Neural progenitor cell (in vitro differentiated cells): ENCODE measurements around the gene RAMACL. TPM values are rescaled to one million over a fixed set of nuclear protein-coding genes. Genes with fewer than 3 reads are reported as not detected.

Experiments used
- DNase-seq: peaks from one replicate; pipeline ENCODE4 v3.0.0-alpha.2; 2016; ENCODE audit warnings: low spot score
- H2AFZ ChIP-seq: fragments of 200-600 bp; sonication (generic); replicated peaks from 2 replicates; pipeline ENCODE4 v1.6.1; 2016; ENCODE audit warnings: antibody characterized with exemption
- H3F3A ChIP-seq: fragments of 200-600 bp; sonication (generic); 2 replicates; pipeline ENCODE4 v1.6.1; 2016; ENCODE audit warnings: antibody characterized with exemption, low read depth
- H3K27ac ChIP-seq: fragments of 200-600 bp; sonication (generic); 2 replicates; pipeline ENCODE4 v1.5.1; 2016; ENCODE audit warnings: mild to moderate bottlenecking
- H3K27me3 ChIP-seq: fragments of 200-600 bp; sonication (generic); 2 replicates; pipeline ENCODE4 v1.6.1; 2016; ENCODE audit warnings: mild to moderate bottlenecking, moderate library complexity
- H3K36me3 ChIP-seq: fragments of 200-600 bp; sonication (generic); 2 replicates; pipeline ENCODE4 v1.5.1; 2016
- H3K4me1 ChIP-seq: fragments of 200-600 bp; sonication (generic); 2 replicates; pipeline ENCODE4 v1.6.1; 2016; ENCODE audit warnings: mixed run types
- H3K4me2 ChIP-seq: fragments of 200-600 bp; sonication (generic); 2 replicates; pipeline ENCODE4 v1.6.1; 2016
- H3K4me3 ChIP-seq: fragments of 200-600 bp; sonication (generic); 2 replicates; pipeline ENCODE4 v1.5.1; 2016
- H3K79me2 ChIP-seq: fragments of 200-600 bp; sonication (generic); 2 replicates; pipeline ENCODE4 v1.6.1; 2016; ENCODE audit warnings: low read depth
- H3K9ac ChIP-seq: fragments of 200-600 bp; sonication (generic); 2 replicates; pipeline ENCODE4 v1.6.1; 2016
- H3K9me3 ChIP-seq: fragments of 200-600 bp; sonication (generic); 2 replicates; pipeline ENCODE4 v1.5.1; 2016; ENCODE audit warnings: low read depth
- H4K20me1 ChIP-seq: fragments of 200-600 bp; sonication (generic); 2 replicates; pipeline ENCODE4 v1.6.1; 2016; ENCODE audit warnings: low read depth
- H3K27ac Mint-ChIP-seq: 3 replicates; pipeline ENCODE4 v1.8.0; 2021; ENCODE audit warnings: mixed read lengths
- H3K27me3 Mint-ChIP-seq: 2 replicates; pipeline ENCODE4 v1.8.0; 2022; ENCODE audit warnings: low read depth, mild to moderate bottlenecking, inconsistent platforms, moderate library complexity, mixed read lengths; ENCODE audit not compliant: insufficient read depth
- H3K36me3 Mint-ChIP-seq: 3 replicates; pipeline ENCODE4 v1.8.0; 2021; ENCODE audit warnings: mixed read lengths
- H3K4me1 Mint-ChIP-seq: 3 replicates; pipeline ENCODE4 v1.8.0; 2021; ENCODE audit warnings: mixed read lengths
- H3K4me3 Mint-ChIP-seq: 3 replicates; pipeline ENCODE4 v1.8.0; 2021; ENCODE audit warnings: mild to moderate bottlenecking, moderate library complexity, mixed read lengths
- H3K9me3 Mint-ChIP-seq: 3 replicates; pipeline ENCODE4 v1.8.0; 2020; ENCODE audit warnings: mixed read lengths
- EZH2 ChIP-seq: fragments of 200-600 bp; sonication (generic); IDR thresholded peaks from 2 replicates; pipeline ENCODE4 v1.6.1; 2017; ENCODE audit warnings: antibody characterized with exemption, mild to moderate bottlenecking, moderate library complexity
- EZH2phosphoT487 ChIP-seq: fragments of 200-600 bp; sonication (generic); IDR thresholded peaks from 2 replicates; pipeline ENCODE4 v1.6.1; 2017; ENCODE audit warnings: antibody characterized with exemption
- total RNA-seq: library from RNA; depleted of rRNA; stranded (reverse); fragments of >200 nt; gene quantifications from 2 replicates; pipeline ENCODE4 v1.2.3, GENCODE V29; 2015; ENCODE audit warnings: low replicate concordance
- TF ChIP-seq, protein P1 (sequence below): fragments of 200-600 bp; sonication (generic); IDR thresholded peaks from 2 replicates; pipeline ENCODE4 v1.5.1; 2017; ENCODE audit warnings: antibody characterized with exemption, mild to moderate bottlenecking

RAMACL gene
- total RNA-seq, 1 donor from 2014 or later: 0.19 TPM

DNA sequence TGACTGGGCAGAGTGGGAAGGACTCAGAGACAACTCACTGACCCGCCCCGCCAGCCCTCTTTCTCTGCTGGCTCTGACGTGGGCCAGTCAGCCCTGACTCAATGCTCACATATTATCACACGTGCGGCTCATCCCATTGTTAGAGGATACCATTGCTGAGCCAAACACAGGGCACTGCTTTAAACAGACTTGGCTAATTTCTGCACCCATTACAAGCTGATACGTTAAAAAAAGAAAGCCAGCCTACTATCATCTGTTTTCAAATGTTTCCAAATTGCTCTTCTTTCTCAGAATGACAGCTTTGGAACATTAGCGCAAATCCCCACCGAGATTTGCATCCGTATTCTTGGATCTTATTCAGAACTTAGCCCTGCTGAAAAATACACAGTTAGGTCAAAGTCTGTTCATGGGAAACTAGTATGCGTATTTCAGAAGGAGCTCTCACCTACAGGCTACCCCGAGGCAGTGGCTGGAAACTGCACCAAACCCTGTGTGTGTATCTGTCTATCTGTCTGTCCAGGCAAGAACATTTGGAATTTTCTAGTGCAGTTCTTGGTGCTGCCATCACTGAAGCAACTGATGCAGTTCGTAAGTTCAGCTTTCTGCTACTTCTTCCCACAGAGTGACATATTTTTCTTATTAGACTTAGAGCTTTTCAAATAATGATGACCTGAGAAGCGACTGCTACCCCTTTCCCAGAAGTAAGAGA lies 32.8 kb downstream of the RAMACL start:
- DNase-seq: no peak
- H3K27ac Mint-ChIP-seq: peak overlapping the region; percentile 46

DNA sequence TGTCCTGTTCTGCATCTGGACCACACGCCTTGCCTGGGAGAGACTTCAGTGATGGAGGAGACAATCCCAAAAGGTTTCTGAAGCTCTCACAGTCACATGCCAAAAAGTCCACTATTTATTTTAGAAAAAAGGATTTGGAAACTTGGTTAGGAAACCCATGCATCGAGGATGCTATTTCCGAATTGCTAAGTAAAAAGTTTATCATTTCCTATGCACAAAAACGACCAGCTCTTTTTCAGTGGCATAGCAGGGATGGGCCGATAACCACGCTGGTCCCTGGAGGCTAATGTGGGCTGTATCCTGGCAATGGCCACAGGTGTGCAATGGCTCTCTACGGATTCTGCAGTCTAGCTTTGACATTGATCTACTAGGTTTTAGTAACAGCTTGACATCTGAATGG lies 33.9 kb downstream of the RAMACL start:
- Mint-ChIP-seq H3K36me3 (peaks cover 16% of the 10 kb centered on the region), H3K27ac (no peak overlapping the region), H3K9me3 (peaks cover 26% of the 10 kb centered on the region), H3K4me3 (no peak overlapping the region), H3K4me1 (peaks cover 35% of the 10 kb centered on the region), H3K27me3 (no peaks in the 10 kb centered on the region)
- Histone ChIP-seq H3K4me1 (peaks cover 39% of the 10 kb centered on the region), H3K9ac (no peak overlapping the region), H3K27me3 (no peaks in the 10 kb centered on the region), H4K20me1 (peaks cover 23% of the 10 kb centered on the region), H3K4me2 (no peak overlapping the region), H3K4me3 (no peak overlapping the region), H3K79me2 (no peaks in the 10 kb centered on the region), H3K27ac (no peak overlapping the region), H2AFZ (no peak overlapping the region), H3K36me3 (no peaks in the 10 kb centered on the region), H3F3A (peaks cover 3% of the 10 kb centered on the region), H3K9me3 (no peaks in the 10 kb centered on the region)
- DNase-seq: no peak
- TF ChIP-seq EZH2 (no peak), EZH2phosphoT487 (no peak)
- TF ChIP-seq, protein P1, sequence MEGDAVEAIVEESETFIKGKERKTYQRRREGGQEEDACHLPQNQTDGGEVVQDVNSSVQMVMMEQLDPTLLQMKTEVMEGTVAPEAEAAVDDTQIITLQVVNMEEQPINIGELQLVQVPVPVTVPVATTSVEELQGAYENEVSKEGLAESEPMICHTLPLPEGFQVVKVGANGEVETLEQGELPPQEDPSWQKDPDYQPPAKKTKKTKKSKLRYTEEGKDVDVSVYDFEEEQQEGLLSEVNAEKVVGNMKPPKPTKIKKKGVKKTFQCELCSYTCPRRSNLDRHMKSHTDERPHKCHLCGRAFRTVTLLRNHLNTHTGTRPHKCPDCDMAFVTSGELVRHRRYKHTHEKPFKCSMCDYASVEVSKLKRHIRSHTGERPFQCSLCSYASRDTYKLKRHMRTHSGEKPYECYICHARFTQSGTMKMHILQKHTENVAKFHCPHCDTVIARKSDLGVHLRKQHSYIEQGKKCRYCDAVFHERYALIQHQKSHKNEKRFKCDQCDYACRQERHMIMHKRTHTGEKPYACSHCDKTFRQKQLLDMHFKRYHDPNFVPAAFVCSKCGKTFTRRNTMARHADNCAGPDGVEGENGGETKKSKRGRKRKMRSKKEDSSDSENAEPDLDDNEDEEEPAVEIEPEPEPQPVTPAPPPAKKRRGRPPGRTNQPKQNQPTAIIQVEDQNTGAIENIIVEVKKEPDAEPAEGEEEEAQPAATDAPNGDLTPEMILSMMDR: no peak

More for the DNA sequence above, 32.8 kb downstream of the RAMACL start:
- H3K79me2 ChIP-seq: no peaks in the 10 kb centered on the region
- H3K27ac ChIP-seq: no peak overlapping the region
- H3F3A ChIP-seq: peaks cover 3% of the 10 kb centered on the region
- H3K36me3 ChIP-seq: no peaks in the 10 kb centered on the region
- H2AFZ ChIP-seq: no peak overlapping the region
- peaks cover 22% of the 10 kb centered on the region for H3K9me3 Mint-ChIP-seq
- H3K9ac ChIP-seq: no peak overlapping the region
- peaks cover 23% of the 10 kb centered on the region for H4K20me1 ChIP-seq
- no peaks in the 10 kb centered on the region for H3K9me3 ChIP-seq
- H3K4me1 Mint-ChIP-seq: peaks cover 35% of the 10 kb centered on the region
- no peak overlapping the region for H3K4me3 Mint-ChIP-seq
- H3K27me3 Mint-ChIP-seq: no peaks in the 10 kb centered on the region
- no peak overlapping the region for H3K4me2 ChIP-seq
- H3K27me3 ChIP-seq: no peaks in the 10 kb centered on the region
- TF ChIP-seq EZH2 (no peak), EZH2phosphoT487 (no peak)
- TF ChIP-seq, protein P1: no peak
- peaks cover 19% of the 10 kb centered on the region for H3K36me3 Mint-ChIP-seq
- H3K4me1 ChIP-seq: peaks cover 39% of the 10 kb centered on the region
- no peak overlapping the region for H3K4me3 ChIP-seq

DNA sequence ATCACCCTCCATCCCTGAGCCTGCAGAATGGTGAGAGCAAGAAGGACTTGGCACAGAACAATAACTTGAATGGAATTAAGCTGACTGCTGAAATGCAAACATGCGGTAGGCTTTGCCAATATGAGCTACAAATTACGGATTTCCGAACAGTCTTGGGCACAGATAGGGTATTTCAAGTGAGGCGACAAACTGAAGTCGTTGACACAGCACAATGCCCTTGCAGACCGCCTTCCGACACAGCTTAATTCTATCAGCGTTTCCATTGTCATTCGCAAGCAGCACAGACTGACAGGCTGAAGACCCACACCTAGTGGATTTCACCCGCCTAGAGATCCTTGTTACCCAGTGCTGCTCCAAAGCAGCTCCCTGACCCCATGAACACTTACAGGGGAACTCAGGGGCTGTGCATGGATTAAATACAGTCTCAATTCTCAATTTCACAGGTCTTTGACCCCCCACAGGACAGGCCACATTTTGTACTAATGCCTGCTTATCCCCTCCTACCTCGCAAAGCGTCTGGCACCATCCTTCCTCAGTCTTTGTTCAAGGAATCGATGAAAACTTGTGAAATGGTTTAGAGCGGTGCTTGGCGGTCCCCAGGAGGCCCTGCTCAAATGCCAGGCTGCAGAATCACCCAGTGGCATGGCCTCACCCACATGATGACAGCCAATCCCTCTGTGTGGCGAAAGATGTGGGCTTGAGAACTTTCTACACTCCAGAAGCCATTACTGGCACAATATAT lies 34.6 kb downstream of the RAMACL start:
- no peak for TF ChIP-seq EZH2
- TF ChIP-seq EZH2phosphoT487: no peak
- TF ChIP-seq, protein P1: no peak
- H3K4me3 Mint-ChIP-seq: peak overlapping the region; percentile 62
- H3K27ac Mint-ChIP-seq: peak overlapping the region; percentile 58
- H3K4me1 Mint-ChIP-seq: peaks cover 35% of the 10 kb centered on the region
- peaks cover 39% of the 10 kb centered on the region for H3K4me1 ChIP-seq
- no peak overlapping the region for H3K27ac ChIP-seq
- no peak overlapping the region for H2AFZ ChIP-seq
- H3K36me3 Mint-ChIP-seq: peaks cover 16% of the 10 kb centered on the region
- H3K9ac ChIP-seq: no peak overlapping the region
- H3K9me3 ChIP-seq: no peaks in the 10 kb centered on the region
- H3K36me3 ChIP-seq: no peaks in the 10 kb centered on the region
- no peaks in the 10 kb centered on the region for H3K27me3 ChIP-seq
- no peaks in the 10 kb centered on the region for H3K79me2 ChIP-seq
- peaks cover 3% of the 10 kb centered on the region for H3F3A ChIP-seq
- no peak overlapping the region for H3K4me3 ChIP-seq
- H4K20me1 ChIP-seq: peaks cover 23% of the 10 kb centered on the region
- peak overlapping the region; percentile 68 for H3K4me2 ChIP-seq
- peak; percentile 67 for DNase-seq
- H3K9me3 Mint-ChIP-seq: peaks cover 21% of the 10 kb centered on the region
- H3K27me3 Mint-ChIP-seq: no peaks in the 10 kb centered on the region
